HEK293 (cell line): ENCODE data around the gene DDX52.

Source experiments
- REST ChIP-seq: fragments of 450-650 bp; formaldehyde crosslinking; IDR thresholded peaks from 2 replicates; pipeline ENCODE4 v1.5.1; 2016; ENCODE audit warnings: missing biosample characterization, missing genetic modification characterization
- SP7 ChIP-seq: fragments of 450-650 bp; formaldehyde crosslinking; IDR thresholded peaks from 2 replicates; pipeline ENCODE4 v1.5.1; 2016; ENCODE audit warnings: missing biosample characterization, missing genetic modification characterization
- TCF7L2 ChIP-seq: IDR thresholded peaks from 2 replicates; pipeline ENCODE4 v1.6.1; 2011; ENCODE audit warnings: low read depth, mild to moderate bottlenecking, inconsistent platforms, low read length, moderate library complexity, borderline replicate concordance
- ZBTB7A ChIP-seq: fragments of 450-650 bp; formaldehyde crosslinking; IDR thresholded peaks from 2 replicates; pipeline ENCODE4 v1.5.1; 2016; ENCODE audit warnings: low read depth, missing biosample characterization, missing genetic modification characterization
- ZNF114 ChIP-seq: fragments of 450-650 bp; formaldehyde crosslinking; IDR thresholded peaks from 2 replicates; pipeline ENCODE4 v1.5.0; 2017; ENCODE audit warnings: missing biosample characterization, missing genetic modification characterization
- ZNF175 ChIP-seq: fragments of 450-650 bp; formaldehyde crosslinking; IDR thresholded peaks from 2 replicates; pipeline ENCODE4 v1.5.1; 2016; ENCODE audit warnings: missing biosample characterization, missing genetic modification characterization
- ZNF2 ChIP-seq: fragments of 450-650 bp; formaldehyde crosslinking; IDR thresholded peaks from 2 replicates; pipeline ENCODE4 v1.5.1; 2016; ENCODE audit warnings: missing biosample characterization, missing genetic modification characterization
- ZNF324 ChIP-seq: fragments of 450-650 bp; formaldehyde crosslinking; IDR thresholded peaks from 2 replicates; pipeline ENCODE4 v1.5.1; 2016; ENCODE audit warnings: missing biosample characterization, missing genetic modification characterization
- ZNF354C ChIP-seq: fragments of 450-650 bp; formaldehyde crosslinking; IDR thresholded peaks from 2 replicates; pipeline ENCODE4 v1.5.1; 2016; ENCODE audit warnings: missing biosample characterization, missing genetic modification characterization, low read depth, borderline replicate concordance
- ZNF792 ChIP-seq: fragments of 450-650 bp; formaldehyde crosslinking; IDR thresholded peaks from 2 replicates; pipeline ENCODE4 v1.5.1; 2016; ENCODE audit warnings: missing biosample characterization, missing genetic modification characterization
- TF ChIP-seq, protein P1 (sequence below): fragments of 450-650 bp; formaldehyde crosslinking; IDR thresholded peaks from 2 replicates; pipeline ENCODE4 v1.5.1; 2016; ENCODE audit warnings: missing biosample characterization, missing genetic modification characterization
- TF ChIP-seq, protein P2 (sequence below): fragments of 450-650 bp; IDR thresholded peaks from 2 replicates; pipeline ENCODE4 v1.5.1; 2018; ENCODE audit warnings: missing biosample characterization, missing genetic modification characterization
- TF ChIP-seq, protein P3 (sequence below): fragments of 450-650 bp; IDR thresholded peaks from 2 replicates; pipeline ENCODE4 v1.5.1; 2018; ENCODE audit warnings: missing biosample characterization, mild to moderate bottlenecking, missing genetic modification characterization

DNA sequence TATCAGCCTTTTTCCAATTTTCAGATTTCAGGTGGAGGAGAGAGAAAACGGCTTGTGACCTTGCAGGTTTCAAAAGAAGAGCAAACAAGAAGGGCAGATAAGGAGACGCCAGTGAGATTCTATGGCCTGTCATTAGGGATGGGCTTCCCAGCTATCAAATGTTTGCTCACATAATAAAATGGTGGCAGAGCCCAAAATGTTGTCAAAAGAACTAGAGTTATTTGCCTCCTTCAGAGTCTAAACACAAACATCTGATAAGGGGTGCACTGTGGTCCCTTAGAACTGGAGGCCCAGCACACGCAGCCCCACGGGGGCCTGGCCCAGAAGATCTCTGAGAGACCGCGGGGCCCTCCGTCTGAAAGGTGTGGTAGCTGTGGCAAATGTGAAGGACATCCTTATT lies 46.1 kb upstream of the DDX52 start:
- no peak for TF ChIP-seq TCF7L2
- TF ChIP-seq, protein P1, sequence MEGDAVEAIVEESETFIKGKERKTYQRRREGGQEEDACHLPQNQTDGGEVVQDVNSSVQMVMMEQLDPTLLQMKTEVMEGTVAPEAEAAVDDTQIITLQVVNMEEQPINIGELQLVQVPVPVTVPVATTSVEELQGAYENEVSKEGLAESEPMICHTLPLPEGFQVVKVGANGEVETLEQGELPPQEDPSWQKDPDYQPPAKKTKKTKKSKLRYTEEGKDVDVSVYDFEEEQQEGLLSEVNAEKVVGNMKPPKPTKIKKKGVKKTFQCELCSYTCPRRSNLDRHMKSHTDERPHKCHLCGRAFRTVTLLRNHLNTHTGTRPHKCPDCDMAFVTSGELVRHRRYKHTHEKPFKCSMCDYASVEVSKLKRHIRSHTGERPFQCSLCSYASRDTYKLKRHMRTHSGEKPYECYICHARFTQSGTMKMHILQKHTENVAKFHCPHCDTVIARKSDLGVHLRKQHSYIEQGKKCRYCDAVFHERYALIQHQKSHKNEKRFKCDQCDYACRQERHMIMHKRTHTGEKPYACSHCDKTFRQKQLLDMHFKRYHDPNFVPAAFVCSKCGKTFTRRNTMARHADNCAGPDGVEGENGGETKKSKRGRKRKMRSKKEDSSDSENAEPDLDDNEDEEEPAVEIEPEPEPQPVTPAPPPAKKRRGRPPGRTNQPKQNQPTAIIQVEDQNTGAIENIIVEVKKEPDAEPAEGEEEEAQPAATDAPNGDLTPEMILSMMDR (tag by site-specific recombination) = no peak
- TF ChIP-seq, protein P2, sequence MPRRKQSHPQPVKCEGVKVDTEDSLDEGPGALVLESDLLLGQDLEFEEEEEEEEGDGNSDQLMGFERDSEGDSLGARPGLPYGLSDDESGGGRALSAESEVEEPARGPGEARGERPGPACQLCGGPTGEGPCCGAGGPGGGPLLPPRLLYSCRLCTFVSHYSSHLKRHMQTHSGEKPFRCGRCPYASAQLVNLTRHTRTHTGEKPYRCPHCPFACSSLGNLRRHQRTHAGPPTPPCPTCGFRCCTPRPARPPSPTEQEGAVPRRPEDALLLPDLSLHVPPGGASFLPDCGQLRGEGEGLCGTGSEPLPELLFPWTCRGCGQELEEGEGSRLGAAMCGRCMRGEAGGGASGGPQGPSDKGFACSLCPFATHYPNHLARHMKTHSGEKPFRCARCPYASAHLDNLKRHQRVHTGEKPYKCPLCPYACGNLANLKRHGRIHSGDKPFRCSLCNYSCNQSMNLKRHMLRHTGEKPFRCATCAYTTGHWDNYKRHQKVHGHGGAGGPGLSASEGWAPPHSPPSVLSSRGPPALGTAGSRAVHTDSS (tag by site-specific recombination) = no peak
- TF ChIP-seq ZNF2 (tag by site-specific recombination) = no peak
- no peak for TF ChIP-seq SP7 (tag by site-specific recombination)
- TF ChIP-seq REST (tag by site-specific recombination) = no peak
- no peak for TF ChIP-seq ZNF324
- no peak for TF ChIP-seq ZNF175 (tag by site-specific recombination)
- TF ChIP-seq, protein P3, sequence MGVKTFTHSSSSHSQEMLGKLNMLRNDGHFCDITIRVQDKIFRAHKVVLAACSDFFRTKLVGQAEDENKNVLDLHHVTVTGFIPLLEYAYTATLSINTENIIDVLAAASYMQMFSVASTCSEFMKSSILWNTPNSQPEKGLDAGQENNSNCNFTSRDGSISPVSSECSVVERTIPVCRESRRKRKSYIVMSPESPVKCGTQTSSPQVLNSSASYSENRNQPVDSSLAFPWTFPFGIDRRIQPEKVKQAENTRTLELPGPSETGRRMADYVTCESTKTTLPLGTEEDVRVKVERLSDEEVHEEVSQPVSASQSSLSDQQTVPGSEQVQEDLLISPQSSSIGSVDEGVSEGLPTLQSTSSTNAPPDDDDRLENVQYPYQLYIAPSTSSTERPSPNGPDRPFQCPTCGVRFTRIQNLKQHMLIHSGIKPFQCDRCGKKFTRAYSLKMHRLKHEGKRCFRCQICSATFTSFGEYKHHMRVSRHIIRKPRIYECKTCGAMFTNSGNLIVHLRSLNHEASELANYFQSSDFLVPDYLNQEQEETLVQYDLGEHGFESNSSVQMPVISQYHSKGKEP (tag by site-specific recombination) = no peak
- no peak for TF ChIP-seq ZNF792 (tag by site-specific recombination)
- no peak for TF ChIP-seq ZNF354C (tag by site-specific recombination)
- TF ChIP-seq ZBTB7A (tag by site-specific recombination) = no peak
- TF ChIP-seq ZNF114 (tag by site-specific recombination) = no peak
